Astrocyte of the spinal cord (primary cell): ENCODE measurements around the gene BACE1.

ENCODE experiments used
- DNase-seq: peaks from one replicate; pipeline ENCODE4 v3.0.0; 2011; ENCODE audit warnings: low read depth, low spot score
- H3K4me3 ChIP-seq: 2 replicates; pipeline ENCODE4 v1.5.1; 2011; ENCODE audit warnings: low read depth, mild to moderate bottlenecking, low read length, moderate library complexity
- CTCF ChIP-seq: IDR thresholded peaks from 2 replicates; pipeline ENCODE4 v1.5.1; 2012; ENCODE audit warnings: low read depth, mild to moderate bottlenecking, low read length, inconsistent platforms
- in situ Hi-C: cut with HindIII; loops from 2 replicates; pipeline ENCODE4 v1.10.0; 2017; ENCODE audit warnings: low sequenced_read_pairs

Gene BACE1

GRCh38 chr11:117249571-117249970 lies 66.5 kb downstream of the BACE1 start:
- in situ Hi-C loops, result no loop called here
- DNase-seq, result no peak
- TF ChIP-seq CTCF, result no peak
- H3K4me3 ChIP-seq, result no peak overlapping the region

- H3K4me3 ChIP-seq, result no peak overlapping the region
- in situ Hi-C loops, result no loop called here
- no peak for DNase-seq
- TF ChIP-seq CTCF, result no peak
Observed at GRCh38 chr11:117248341-117248740, 67.7 kb downstream of the BACE1 start.

- no peak overlapping the region for H3K4me3 ChIP-seq
- in situ Hi-C loops, result no loop called here
- DNase-seq, result peak; percentile 87
- TF ChIP-seq CTCF, result peak; percentile 71
Observed at GRCh38 chr11:117239295-117239694, 76.8 kb downstream of the BACE1 start.

GRCh38 chr11:117238221-117238620 lies 77.8 kb downstream of the BACE1 start:
- DNase-seq, result no peak
- H3K4me3 ChIP-seq, result no peak overlapping the region
- TF ChIP-seq CTCF, result no peak
- in situ Hi-C loops, result no loop called here
